Left ventricle myocardium superior (tissue), 1 donor: ENCODE data around the gene PFN3. TPM values are rescaled to one million over a fixed set of nuclear protein-coding genes. Genes with fewer than 3 reads are reported as not detected.
"Not testable (repeated sequence)": the region's sequence is repeated elsewhere in the genome, so short reads cannot be mapped to it uniquely, and the experiment has no call there.

Source experiments
- ATAC-seq: fragments of 200-7000 bp; cut with Tn5 transposase; one replicate; pipeline ENCODE4 v1.9.1; 2020; ENCODE audit warnings: mild to moderate bottlenecking, moderate library complexity
- DNase-seq: peaks from one replicate; pipeline ENCODE4 v3.0.0-alpha.2; 2020
- intact Hi-C: fragments of 100-400 bp; cut with micrococcal nuclease; formaldehyde crosslinking; loops from one replicate; pipeline ENCODE4 v1.11.0; 2022
- total RNA-seq: library from RNA; stranded (reverse); fragmentation: NEBNext Ultra II Directional; extraction: Animal tissue kit (Norgen Biotek cat#: 25700); gene quantifications from one replicate; pipeline ENCODE4 v1.2.1, GENCODE V29; 2021
- donor health status: DM: no; HTN: yes; CAD: no; lungs with severe emphysema.

PFN3 gene
- total RNA-seq, 1 donor from 2014 or later: not detected

DNA sequence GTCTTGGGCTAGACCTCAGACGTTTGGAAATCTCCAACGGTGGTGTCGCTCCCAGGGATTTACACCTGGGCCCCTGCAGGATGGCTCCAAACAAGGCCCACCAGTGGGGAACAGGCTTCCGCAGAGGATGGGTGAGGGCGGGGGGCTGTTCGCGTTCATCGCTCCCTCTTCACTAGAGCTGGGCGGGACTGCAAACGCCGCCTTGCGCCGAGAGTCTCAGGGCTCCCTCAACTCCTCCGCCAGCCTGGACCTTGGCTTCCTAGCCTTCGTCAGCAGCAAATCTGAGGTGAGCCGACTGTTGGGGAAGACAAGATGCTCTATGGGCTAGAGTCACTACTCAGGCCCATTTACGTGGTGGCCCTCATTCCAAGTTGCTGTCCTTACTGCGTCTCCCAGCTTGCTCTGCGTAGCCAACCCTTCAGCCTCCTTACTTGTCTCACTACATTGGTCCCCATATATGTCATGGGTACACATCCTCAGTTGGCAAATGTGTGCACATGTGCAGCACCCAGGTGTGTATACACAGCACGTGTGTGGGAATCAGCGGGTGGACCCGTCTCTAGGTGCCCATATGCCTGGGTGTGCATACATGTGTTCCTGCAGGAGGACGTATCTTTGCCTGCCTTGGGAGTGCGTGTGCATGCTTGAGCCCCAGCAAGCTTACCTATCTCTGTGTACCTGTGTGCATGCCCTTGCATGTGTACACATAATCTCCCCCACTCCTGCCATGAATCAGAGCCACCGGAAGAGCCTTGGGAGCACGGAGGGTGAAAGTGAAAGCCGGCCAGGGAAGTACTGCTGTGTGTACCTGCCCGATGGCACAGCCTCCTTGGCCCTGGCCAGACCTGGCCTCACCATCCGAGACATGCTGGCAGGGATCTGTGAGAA lies 32.2 kb downstream of the PFN3 start:
- intact Hi-C loops: no loop called here

DNA sequence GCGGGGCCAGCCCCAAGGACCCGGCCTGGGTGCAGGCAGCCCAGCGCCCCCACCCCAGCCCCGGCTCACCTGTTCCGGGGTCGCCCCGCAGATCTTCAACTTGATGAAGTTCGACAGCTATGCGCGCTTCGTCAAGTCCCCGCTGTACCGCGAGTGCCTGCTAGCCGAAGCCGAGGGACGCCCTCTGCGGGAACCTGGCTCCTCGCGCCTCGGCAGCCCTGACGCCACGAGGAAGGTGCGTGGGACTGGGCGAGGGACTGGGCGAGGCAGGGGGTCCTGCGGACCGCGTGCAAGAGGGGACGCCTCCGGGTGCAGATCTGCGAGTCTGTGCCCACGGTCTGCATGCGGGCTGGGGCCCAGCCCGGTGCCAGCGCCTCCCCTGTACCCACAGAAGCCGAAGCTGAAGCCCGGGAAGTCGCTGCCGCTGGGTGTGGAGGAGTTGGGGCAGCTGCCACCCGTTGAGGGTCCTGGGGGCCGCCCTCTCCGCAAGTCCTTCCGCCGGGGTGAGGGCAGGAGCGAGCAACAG lies 33.1 kb downstream of the PFN3 start:
- peak; percentile 10 for ATAC-seq
- no peak for DNase-seq
- intact Hi-C loops: no loop called here

More for the DNA sequence above, 32.2 kb downstream of the PFN3 start:
- no peak for ATAC-seq
- no peak for DNase-seq

DNA sequence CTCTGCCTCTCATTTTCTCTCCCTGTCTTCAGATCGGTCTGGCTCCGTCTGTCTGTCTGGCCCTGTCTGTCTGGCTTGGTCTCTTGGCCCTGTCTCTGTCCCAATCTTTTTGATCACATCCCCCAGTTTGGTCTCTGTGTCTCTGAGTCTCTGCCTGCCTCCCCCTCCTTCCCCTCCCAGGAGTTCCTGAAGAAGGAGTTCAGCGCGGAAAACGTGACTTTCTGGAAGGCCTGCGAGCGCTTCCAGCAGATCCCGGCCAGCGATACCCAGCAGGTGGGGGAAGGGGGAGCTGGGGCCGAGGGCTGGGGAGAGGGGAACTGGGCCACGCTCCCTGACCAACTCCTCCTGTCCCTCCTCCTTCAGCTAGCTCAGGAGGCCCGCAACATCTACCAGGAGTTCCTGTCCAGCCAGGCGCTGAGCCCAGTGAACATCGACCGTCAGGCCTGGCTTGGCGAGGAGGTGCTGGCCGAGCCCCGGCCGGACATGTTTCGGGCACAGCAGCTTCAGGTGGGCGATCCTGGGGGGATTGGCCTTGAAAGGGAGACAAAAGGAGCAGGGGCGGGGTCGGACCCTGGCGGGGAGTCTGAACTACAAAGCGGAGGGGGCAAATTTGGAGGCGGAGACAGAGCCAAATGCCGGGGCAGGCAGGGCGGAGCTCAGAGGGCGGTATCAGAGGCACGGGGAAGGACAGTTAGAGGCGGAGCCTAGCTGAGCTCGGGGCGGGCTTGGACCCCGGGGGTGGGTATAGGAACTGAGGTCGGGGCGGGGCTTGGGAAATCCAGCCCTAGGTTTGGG lies 33.7 kb downstream of the PFN3 start:
- DNase-seq: peak; percentile 91
- peak; percentile 86 for ATAC-seq
- intact Hi-C loops: no loop called here

DNA sequence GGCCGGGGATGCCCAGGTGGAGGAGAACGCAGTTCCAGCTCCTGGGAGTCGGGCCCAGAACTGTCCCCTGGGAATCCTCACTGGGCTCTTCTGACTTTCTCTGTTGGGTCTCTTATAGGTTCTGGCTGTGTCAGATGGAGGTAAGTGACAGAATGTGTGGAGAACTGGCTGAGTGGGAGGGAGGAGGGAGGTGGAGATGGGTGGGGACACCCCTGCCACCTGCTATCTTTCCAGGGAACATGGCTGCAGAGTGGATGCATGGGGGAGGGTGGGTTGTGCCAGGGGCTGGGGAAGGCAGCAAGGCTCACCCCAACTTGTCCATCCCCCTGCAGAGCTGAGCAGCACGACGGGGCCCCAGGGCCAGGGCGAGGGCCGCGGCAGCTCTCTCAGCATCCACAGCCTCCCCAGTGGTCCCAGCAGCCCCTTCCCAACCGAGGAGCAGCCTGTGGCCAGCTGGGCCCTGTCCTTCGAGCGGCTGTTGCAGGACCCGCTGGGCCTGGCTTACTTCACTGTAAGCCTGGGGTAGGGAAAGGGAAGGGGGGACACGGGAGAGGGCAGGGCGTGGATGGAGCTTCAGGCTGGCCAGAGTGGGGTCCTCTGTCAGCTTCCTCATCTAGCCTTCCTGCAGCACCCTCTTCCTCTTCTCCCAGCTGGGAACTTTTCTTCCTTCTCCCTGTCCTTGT lies 34.5 kb downstream of the PFN3 start:
- no peak for DNase-seq
- ATAC-seq: no peak
- intact Hi-C loops: no loop called here

DNA sequence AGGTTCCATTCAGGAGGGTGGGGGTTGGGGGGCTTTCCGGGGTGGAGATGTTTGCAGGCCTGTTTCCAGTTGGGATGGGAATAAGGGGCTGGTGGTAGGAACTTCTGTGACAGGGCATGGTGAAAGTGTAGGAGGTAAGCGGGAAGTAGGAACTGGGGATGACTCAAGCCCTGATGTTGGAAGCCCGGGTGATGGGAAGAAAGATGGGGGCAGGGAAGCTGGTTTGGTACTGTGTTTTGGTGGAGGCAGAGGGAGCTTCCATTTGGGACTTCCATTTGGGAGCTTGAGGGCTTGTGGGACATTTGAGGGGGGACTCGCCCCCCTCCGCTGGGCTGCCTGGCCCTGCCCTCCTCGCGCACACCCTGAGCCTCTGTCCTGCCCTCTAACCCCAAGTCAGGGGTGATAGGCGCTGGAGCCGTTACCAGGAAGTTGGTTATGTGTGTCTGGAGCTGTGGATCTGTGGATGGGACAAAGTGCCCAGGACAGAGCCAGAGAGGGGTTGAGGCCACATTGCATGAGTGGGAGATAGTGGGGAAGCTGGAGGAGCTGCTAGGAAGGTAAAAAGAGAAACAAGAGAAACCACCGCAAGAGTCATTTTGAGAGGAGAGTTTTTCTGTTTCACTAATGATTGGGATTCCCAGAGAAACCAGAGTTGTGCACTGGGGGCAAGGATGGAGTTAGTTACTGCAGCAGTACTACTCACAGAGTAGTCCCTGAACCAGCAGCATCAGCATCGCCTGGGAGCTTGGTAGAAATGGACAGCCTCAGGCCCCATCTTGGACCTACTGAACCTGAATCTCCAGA lies 36.1 kb downstream of the PFN3 start:
- intact Hi-C loops: no loop called here
- DNase-seq (no peak), ATAC-seq (no peak)

- intact Hi-C loops: no loop called here
- ATAC-seq (no peak), DNase-seq (no peak)
These were observed 36.9 kb downstream of the PFN3 start for GRCh38 chr5:177363565-177363964.

DNA sequence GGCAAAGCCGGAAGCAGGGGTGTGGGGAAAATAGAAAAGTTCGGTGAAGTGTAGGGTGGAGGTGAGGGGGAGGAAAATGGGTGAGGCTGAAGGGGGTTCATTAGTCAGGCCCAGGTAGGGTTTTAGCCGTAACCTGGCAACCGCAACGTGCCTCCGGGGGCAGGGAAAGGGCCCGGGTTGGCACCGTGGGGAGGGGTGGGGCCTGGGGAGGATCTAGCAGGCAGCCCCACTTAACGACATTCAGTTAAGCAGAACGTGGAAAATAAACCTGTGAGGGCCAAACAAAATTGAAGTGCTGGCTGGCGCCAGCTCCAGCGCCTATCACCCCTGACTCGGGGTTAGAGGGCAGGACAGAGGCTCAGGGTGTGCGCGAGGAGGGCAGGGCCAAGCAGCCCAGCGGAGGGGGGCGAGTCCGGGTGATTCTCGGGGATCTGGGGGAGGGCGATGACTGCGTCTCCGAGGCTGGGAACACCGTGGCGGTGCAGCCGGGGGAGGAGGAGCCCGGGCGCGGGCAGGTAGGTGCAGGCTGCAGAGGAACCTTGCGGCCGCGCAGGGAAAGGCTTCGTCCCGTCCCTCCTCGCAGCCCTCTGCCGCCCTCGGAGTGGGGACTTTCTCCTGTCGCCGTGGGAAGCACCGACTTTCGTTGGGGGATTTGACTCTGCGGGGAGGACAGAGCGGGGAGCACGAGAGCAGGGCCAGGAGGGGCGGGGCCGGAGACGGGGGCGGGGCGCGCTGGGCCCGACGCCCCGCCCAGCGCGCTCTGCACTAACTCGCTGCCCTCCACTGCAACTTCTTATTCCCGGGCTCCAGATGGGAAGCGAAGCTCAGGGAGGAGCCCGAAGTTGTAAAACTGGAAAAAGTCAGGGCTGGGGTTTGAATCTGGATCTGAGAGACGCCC lies 37.6 kb downstream of the PFN3 start:
- DNase-seq: peak; percentile 74
- intact Hi-C loops: no loop called here
- ATAC-seq: peak; percentile 62

GRCh38 chr5:177362292-177362609 lies 38.2 kb downstream of the PFN3 start:
- intact Hi-C loops: no loop called here
- no peak for ATAC-seq
- no peak for DNase-seq

GRCh38 chr5:177361418-177362291 lies 38.8 kb downstream of the PFN3 start:
- ATAC-seq (no peak), DNase-seq (no peak)
- intact Hi-C loops: no loop called here

DNA sequence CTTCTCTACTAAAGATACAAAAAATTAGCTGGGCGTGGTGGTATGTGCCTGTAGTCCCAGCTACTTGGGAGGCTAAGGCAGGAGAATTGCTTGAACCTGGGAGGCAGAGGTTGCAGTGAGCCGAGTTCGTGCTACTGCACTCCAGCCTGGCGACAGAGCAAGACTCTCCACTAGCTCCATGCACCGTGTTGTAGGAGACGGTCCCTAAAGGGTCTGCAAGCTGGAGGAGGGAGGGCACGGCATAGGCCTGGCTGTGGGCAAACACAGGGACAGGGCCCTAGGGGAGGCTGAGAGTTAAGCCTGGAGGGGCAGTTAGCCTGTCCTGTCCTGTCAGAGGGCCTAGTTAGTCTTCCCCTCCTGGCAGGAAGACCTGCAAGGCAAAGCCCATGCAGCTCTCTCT lies 39.7 kb downstream of the PFN3 start:
- intact Hi-C loops, ATAC-seq, DNase-seq: not testable (repeated sequence)

DNA sequence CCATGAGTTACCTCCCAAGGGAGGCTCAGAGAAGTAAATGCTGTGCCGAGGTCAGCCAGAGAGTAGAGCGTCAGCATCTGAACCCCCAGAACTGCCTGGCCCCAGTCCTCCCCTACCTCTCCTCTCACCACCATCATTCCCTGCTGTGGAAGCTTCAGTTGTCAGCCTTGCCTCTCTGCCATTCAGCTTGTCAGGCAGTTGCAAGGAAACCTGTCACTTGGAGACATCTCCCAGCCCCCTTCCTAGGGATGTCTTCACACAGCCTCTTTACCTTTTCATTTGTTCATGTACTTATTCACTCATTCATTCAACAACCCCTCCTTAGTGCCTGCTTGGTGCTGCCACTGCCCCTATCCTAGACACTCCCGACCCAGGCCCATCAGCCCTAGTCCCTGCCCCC lies 40.6 kb downstream of the PFN3 start:
- intact Hi-C loops: no loop called here
- DNase-seq (no peak), ATAC-seq (no peak)

- no peak for DNase-seq
- intact Hi-C loops: no loop called here
- ATAC-seq: peak; percentile 14
These were observed 41.0 kb downstream of the PFN3 start for GRCh38 chr5:177359451-177359851.

- ATAC-seq: peak; percentile 60
- peak; percentile 52 for DNase-seq
- intact Hi-C loops: no loop called here
These were observed 42.1 kb downstream of the PFN3 start for GRCh38 chr5:177358370-177358819.

DNA sequence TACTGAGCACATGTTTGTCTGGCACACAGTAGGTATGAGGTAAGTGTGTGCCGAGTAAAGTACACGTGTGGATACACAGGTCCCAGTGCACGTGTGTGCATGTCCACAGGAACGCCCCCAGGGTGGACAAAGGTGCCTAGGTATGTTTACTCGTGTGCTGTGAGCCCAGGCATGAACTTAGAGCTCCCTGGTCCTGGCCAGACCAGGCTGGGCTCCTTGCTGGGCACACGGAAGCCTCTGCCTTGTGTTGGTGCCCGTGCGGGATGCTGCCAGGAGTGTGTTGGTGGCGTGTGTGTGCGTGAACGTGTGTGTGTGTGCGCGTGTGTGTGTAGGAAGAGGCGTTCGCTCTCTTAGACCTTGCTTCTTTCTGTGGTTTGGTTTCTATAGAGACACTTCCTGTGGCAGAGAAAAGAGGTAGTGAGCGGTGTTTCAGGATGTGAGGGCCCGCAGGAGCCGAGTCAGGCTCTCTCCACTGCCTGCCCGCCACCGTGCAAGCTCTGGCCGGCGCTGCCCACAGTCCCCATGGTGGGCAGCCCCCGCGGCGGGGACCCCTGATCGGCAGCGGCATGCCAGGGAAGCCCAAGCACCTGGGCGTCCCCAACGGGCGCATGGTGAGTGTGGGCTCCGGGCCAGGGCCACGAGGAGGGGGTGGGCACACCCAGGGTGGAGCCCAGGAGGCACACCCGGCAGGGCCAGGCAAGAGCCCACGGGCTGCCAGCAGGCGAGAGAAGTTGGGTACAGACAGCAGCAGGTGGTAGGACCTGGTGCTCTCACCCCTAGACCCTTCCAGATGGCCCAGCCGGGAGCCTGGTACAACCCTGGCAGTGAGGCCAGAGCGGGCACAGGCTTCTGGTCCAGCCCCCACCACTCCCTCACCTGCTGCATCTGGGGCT lies 42.8 kb downstream of the PFN3 start, which contains the start of gene RGS14:
TSS of gene RGS14 (plus strand) at position 466 of the 893 bp plus-strand sequence. CDS start at position 567, 101 bp downstream.
- DNase-seq (peak; percentile 49), ATAC-seq (peak; percentile 52)
- intact Hi-C loops: no loop called here

GRCh38 chr5:177357146-177357458 lies 43.4 kb downstream of the PFN3 start:
- ATAC-seq: no peak
- no peak for DNase-seq
- intact Hi-C loops: no loop called here

- no peak for ATAC-seq
- no peak for DNase-seq
- intact Hi-C loops: no loop called here
These were observed 43.7 kb downstream of the PFN3 start for GRCh38 chr5:177356746-177357145.
